ENCODE data around the gene STAT1. TPM values are rescaled to one million over a fixed set of nuclear protein-coding genes. Genes with fewer than 3 reads are reported as not detected.
"Not testable (repeated sequence)": the region's sequence is repeated elsewhere in the genome, so short reads cannot be mapped to it uniquely, and the experiment has no call there.

The STAT1 gene
- total RNA-seq, 1 donor from 2014 or later = 29.8 TPM

DNA sequence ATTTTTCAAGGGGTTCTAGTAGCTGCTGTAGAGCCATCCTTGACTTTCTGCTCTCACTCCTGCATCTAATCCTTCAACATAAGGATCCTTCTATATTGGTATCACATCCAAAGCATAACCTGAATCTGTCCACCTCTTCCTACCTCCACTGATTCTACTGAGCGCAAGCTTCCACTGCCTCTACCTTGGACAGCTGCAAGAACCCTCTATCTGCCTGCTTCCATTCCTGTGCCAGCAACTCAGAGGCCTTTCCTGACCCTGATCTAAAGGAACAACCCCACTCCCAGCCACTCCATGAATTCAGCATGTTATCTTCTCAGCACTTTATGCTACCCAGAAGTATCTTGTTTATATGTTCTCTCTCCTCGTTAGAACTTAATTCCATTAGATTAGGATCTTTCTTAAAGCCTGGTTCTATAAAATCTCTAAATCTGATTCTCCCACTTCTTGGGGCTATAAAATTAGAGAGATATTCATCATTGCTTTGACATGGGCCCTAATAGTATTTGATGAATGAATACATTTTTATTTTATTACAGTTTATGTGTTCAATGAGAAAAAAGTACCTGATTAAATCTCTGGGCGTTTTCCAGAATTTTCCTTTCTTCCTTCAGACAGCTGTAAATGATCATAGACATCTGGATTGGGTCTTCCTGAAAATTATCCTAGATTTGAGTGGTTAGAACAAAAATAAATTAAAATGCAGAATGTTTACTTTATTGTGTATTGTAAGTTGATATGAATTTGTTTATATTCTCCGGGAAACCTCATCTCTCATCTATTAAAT, 6.8 kb downstream of the STAT1 start:
- DNase-seq = no peak

DNA sequence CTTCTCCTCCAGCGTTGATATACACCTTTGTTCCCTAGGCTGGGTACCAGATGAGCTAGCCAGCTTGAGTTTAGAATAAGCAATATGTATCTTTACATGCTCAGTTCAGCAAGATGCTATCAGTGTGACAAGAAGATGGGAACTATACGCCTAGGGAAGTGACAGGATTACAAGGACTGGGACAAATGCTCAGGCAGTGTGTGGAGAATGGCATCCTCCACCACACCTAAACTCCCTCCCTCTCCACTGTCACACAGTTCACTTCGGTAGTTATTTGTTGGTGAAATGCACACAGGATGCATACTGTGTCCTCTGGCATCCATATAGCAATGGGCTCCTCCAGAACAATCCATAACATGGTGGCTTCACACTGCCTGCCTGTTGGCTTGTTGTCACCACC, 7.7 kb downstream of the STAT1 start:
- no peak for DNase-seq

DNA sequence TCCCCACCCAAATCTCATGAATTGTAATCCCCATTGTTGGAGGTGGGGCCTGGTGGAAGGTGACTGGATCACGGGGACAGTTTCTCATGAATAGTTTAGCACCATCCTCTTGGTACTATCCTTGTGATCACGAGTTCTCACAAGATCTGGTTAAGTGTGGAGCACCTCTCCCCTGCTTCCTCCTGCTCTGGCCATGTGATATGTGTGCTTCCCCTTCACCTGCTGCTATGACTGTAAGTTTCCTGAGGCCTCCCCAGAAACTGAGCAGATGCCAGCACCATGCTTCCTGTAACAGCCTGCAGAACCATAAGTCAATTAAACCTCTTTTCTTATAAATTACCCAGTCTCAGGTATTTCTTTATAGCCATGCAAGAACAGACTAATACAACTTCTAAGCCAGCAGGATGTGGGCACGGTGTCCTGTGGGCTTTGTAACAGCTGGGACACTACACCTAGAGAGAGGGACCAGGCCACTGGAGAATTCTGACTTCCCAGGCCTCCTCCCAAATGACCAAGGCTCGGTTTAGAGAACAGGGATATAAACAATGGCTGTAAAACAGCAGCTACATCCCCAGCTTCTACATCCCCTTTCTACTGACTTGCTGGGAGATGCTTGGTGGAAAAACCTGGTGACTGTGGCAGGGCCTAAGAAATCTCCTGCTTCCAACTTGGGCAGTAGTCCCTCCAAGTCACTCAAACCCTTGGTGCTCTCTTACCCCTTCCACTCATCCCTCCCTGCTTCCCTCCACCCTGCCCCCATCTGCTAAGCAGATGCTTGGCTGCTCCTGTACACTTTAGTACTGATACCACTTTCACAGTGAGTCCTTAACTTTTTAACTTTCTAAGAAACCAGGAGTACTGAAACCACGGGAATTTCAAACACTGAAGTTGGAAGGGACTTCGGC, 10.3 kb downstream of the STAT1 start:
- DNase-seq = no peak

DNA sequence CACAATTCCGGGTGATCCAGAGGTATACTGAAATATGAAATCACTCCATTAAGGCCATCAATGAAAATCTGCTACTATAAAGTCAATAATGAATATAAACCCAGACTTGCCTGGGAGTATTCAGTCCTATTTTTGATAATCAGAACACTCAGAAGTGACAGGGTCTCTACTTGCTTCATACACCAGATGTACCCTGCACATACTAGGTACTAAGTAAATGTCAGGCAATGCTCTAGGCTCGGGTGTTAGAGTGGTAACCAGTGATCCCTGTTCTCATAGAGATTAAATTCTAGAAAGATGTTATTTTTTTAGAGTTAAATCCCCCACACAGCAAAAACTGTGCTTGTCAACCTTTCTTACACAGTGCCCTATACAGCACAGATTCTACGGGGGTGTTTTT, 12.3 kb downstream of the STAT1 start:
- no peak for DNase-seq

DNA sequence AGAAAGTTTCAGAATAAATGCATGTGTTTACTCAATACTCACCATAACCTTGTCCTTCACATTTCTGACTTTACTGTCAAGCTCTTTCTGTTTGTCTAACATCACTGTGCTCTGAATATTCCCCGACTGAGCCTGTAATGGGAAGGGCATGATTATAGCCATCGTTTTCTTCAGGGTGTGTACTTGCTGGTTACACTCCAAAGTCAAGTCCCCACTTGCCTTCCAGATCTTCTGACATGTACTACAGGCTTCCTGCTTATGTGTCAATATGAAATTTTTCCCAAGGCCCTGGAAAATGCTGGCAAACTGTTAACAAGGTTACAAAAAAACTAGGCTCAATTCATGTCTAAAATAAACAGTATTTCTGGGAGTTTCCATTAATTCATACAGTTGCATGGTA, 12.9 kb downstream of the STAT1 start:
- no peak for DNase-seq

DNA sequence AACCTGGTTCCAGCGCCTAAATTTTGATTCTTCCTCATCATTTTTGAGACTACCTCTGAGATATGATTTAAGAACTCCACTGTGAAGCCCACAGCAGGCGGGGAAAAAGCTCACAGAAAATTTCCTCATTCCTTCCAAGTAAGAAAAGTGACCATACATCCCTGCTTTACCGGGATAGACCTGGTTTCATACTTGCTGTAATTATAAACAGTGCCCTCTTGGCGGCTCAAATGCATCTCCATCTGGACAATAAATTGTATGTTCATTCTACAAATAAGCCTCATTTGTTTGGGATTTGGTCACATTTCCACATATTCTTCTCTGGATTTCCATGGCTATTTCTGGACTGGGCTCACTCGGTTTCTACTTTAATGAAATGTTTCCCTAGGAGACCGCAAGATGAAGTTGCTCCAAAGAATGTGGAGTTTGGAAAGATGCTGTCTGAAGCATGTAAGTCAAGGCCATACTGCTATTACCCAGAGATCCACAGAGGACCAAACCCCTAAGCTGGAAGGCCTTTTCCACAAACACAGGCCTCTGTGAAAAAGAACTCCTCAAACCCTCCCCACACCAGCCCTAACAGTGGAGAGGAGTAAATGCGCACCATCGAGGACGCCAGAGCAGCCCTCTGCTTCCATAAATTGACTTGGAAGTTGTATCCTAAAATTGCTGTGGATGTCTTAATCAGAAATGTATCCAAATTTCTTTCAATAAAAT, 13.9 kb downstream of the STAT1 start:
- DNase-seq = no peak

DNA sequence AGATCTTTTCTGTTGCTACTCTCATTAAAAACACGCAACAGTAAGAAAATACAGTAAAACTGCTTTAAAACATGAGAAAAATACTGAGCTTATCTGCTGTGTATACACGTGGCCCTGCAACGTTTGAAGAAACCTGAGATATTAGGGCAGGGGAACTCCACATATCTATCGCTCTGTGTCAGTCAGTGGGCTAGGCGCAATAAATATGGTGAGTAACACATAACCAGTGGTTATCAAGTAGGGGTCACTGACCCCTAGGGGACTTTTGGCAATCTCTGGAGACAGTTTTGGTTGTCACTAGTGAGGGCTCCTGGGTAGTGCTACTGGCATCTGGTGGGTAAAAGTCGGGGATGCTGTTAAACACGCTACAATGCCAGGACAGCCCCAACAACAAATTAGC, 14.9 kb downstream of the STAT1 start:
- DNase-seq = no peak

DNA sequence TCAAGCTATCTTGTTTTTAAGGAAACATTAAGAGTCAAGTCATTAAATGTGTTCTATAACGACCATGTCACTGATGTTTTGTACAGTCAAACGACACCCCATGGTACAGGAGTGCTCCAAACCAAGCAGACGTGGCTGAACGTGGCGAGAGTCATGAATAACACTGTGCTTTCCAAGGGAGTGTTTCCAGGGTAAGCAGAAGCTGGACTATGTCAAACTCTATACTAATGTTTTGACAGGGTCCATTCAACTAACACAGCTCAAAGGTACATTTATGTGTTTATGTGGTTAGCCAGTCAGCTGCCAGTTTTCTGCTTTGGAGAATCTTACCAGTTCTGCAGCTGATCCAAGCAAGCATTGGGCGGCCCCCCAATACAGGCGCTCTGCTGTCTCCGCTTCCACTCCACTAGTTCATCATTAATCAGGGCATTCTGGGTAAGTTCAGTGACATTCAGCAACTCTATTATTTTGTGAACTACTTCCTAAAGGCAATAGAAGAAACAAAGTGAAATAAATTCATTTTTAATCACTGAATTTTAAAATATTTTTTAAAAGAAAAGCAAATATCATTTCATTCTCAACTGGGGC, 16.4 kb downstream of the STAT1 start:
- DNase-seq = no peak

DNA sequence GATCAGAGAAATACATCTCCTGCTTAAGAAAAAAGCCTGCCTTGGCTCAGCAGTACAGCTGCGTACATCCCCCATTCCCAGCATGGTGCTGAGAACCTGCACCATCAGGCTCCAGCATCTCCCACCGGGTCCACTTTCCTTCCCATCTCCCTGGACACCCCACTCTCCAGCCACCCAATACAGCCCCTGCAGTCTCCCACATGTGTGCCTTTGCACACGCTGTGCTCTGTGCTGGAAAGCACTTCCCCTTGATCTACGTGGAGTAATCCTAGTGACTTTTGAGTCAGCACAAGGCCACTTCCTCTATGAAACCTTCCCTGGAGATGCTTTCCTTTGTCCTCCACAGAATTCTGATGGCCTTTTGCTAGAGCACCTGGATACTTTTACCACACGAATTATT, 17.0 kb downstream of the STAT1 start:
- no peak for DNase-seq

DNA sequence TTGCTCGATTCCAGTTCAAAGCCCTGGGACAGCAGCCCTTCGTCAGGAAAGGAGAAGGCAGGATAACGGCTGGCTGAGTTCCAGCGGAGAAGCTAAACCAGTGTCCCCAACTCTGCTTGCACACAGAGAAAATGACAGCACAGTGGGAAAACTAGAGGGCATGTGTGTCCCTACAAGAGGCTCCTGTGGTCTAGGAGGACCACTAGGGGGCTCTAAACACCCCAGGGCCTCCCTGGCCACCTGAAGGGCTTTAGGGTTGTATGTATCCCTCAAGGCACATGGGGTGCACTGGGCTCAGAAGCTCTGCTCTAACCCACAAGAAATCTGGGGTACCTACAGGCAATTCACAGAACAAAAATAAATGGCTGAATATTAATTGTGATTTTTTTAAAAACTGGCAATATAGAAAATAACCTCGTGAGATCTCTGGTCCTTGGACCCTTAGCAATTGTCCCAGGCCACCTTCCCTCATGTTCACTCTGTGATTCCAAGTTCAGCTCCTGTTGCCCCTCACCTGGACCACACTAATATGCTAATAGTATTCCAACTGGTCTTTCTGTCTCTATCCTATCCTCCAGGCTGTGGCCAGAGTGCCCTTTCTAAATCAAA, 17.5 kb downstream of the STAT1 start:
- no peak for DNase-seq

DNA sequence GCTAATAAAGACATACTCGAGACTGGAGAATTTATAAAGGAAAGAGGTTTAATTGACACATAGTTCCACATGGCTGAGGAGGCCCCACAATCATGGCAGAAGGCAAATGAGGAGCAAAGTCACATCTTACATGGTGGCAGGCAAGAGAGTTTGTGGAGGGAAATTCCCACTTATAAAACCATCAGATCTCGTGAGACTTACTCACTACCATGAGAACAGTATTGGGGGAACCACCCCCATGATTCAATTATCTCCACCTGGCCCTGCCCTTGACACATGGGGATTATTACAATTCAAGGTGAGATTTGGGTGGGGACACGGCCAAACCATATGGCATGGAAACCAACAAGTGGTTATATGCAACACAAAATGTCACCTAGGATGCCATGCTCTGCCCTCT, 18.7 kb downstream of the STAT1 start:
- not testable (repeated sequence) for DNase-seq

DNA sequence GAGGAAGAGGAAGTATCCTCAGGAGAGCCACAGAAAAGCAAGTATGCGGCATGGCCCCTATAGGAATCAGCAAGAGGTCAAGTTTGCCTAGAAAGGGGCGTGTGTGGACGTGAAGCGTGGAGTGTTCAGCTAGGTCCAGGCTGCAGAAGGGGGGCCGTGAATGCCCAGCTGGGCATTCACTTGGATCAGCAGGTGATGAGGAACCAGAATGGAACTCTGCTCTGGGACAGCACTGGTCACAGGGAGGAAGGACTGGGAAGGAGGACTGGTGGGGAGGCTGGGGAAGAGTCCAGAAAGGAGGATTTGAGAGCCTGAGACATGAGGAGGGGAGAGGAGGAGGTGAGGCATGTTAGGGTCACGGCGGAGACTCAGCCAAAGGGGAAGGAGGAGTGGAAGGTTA, 19.8 kb downstream of the STAT1 start:
- DNase-seq = no peak

DNA sequence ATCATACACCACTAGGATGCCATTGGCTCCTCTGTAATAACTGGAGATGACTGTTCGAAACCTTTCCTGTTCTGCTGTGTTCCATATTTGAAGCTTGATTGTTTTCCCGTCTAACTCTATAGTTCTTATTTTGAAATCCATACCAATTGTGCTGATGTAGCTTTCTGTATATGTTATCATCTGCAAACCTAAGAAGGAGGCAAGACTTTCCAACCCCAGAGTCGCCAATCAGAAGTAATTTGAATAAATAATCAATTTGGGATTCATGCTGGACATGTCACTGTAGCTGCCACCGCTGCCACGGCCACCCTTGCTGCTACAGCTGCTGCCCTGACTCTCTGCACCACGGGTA, 20.7 kb downstream of the STAT1 start:
- DNase-seq = no peak

DNA sequence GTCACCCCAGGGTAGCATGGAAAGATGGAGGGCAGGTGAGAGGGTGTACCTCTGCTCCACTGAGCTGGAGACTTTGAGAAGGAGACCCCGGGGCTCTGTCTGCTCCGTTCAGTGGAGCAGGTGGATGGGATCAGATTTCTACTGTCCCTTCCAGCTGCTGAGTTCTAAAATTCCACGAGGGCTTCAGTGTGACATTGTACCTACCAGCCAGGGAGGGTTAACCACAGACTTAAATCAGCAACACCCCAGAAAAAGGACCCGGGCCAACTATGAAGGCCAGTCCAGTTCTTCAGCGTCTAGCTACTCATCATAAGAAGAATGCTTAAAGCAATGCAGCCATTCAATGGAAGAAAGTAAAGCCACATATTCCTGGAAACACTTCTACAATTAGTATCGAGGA, 23.8 kb downstream of the STAT1 start:
- no peak for DNase-seq

DNA sequence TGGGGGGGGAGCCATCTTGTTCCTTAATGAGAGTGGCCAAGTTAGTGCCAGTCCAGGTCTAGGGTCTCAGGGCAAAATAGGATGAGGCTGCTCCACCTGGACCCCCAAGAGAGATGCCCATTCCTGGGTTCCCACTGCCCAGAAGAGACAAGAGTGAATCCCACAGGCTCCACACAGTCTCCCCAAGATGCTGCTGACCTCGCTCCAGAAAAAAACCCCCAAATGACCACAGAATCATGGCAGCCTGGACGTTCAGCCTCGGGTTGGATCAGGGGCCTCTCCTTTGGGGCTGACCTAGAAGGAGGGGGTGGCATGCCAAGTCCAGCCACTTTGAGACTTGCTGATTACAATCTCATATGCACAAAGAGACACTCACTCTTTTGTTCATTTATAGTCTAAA, 25.1 kb downstream of the STAT1 start:
- no peak for DNase-seq

DNA sequence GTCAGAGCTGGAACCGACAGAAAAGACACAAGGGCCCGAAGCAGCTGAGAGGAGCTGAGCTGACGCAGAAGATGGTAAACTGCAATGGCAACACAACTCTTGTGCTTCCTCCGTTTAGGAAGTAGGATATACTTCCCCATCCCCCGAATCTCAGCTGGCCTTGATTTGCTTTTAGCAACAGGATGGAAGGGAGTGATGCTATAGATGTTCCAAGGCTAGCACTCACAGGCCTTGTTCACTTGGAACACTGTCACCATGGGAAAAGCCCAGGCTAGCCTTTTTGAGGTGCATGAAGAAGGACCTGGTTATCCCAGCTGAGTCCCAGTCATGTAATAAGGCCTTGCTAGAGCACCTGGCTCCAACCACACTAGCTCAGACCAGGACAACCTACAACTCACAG, 26.0 kb downstream of the STAT1 start:
- DNase-seq = no peak

DNA sequence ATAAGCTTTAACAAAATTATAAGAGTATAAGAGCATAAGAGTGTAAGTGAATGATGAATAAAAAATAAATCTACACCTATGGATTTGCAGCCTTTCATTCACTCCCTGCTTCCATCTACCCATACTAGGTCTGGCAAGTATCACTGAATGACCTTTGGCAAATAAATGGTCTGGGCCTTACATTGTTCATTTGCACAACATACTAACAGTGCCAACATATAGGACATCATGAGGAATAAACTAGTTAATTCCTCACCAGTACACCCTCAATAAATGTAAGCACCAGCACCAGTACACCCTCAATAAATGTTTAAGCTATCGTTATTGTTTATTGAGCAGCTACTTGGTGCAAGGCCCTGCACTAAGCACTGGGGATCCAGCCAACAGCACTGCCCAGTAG, 26.9 kb downstream of the STAT1 start:
- no peak for DNase-seq

DNA sequence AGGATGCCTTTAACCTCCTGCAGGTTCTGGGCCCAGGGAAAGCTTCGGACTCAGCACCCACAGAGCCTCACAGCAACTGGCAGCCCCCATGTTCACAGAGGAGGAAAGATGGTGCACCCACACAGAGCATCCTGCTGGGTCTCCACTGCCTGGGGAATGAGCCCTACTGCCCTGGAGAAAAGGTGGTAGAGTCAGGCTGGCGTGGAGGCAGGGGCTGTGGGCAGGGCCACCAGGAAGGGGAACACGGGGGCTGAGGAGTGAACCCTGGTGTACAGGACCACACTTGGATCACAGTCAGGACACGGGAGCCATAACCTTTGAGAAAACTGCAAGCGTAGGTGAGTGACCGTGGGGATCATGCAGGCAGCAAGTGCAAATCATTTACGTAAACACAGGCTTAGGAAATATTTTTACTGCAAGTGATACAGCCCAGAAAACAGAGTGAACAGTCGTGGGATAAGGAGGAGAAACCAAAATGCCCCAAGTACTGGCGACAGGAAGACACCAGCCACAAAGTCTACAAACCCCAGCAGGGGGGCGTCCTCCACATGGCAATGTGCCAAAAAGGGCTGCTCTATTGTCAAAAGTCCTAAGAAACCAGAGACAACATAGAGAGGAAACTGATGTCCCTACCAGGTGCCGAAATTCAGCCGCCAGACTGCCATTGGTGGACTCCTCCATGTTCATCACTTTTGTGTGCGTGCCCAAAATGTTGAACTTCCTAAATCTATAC, 27.6 kb downstream of the STAT1 start:
- DNase-seq = no peak

DNA sequence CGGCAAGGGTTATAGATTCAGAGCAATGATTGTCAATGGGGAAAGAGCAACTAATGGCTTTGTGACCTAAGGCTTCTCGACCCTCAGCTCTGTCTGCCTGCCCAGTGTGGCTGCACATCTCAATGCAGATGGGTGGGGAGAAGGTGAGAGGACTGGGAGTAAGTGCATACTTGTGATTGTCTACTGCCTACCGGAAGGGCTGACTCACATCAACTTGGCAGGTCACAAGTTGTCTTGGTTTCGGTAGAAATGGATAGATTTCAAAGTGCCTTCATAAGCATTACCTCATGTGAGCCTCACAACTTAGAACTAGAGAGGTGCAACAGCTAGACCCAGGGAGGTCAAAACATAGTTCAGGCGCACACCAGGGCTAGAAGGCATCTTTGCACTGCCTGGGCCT, 29.4 kb downstream of the STAT1 start:
- DNase-seq = no peak

DNA sequence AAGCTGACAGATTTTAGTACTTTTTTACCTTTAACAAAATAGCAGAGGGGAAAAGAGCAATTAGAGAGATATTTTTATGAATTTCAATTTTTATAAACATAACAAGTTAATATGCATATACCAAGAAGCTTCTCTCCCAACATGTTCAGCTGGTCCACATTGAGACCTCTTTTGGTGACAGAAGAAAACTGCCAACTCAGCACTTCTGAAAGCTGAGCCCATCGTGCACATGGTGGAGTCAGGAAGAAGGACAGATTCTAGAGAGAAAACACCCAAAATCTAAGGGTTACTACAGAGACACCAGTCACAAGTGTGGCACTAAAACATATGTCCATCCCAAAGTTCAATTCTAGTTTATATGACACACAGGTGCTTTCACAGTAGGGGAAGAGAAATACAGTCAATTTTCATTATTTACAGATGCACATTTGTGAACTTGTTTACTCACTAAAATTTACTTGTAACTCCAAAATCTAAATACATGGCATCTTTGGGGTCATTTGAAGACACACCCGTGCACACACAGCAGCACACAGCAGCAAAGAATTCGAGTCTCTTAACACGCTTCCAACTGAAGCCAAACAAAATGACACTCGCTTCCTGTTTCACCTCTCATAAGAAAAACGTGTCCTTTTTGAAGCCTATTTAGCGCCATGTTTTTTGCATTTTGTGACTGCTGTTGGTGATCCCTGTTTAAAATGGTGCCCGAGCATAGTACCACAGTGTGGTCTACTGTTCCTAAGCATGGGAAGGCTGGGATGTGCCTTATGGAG, 31.5 kb downstream of the STAT1 start:
- DNase-seq = no peak

DNA sequence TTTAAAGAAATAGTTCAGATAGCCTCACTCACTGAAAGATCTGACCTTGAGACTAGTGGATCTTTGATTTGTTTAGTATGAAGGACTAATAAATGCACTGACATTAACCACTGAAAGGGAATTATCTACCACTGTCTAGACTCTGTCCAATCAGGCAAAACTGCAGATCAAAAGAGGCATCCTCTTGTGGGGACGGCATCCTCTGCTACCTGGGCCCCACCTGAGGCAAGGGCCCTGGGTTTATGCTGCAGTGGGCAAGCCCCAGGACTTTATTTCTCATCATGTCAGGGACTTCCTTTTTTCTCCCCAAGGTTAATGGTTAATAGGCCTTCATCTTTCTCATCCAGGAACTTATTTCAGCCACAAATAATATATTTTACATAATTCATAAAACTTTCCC, 32.2 kb downstream of the STAT1 start:
- DNase-seq = no peak

Data from occipital lobe (tissue), 2 donors.